Measurements from ENCODE around the gene PNPLA8.

The PNPLA8 gene

GRCh38 chr7:108456845-108457540, 68.9 kb downstream of the PNPLA8 start:
- Histone ChIP-seq H2AFZ (ENCODE audit: low read length) (no peak overlapping the region), H3K9me2 (replicated peaks; ENCODE audit: insufficient read depth, low read length) (no peaks in the 10 kb centered on the region), H3K36me3 (replicated peaks; ENCODE audit: insufficient read depth, low read length) (no peaks in the 10 kb centered on the region), H3K27me3 (replicated peaks; ENCODE audit: insufficient read depth, low read length) (peaks cover 24% of the 10 kb centered on the region), H3K9me3 (replicated peaks; ENCODE audit: insufficient read depth, low read length) (no peaks in the 10 kb centered on the region), H3K4me1 (ENCODE audit: low read length) (no peaks in the 10 kb centered on the region), H3K27ac (ENCODE audit: low read length) (no peak overlapping the region), H3K9ac (ENCODE audit: low read length) (no peak overlapping the region), H4K20me1 (ENCODE audit: insufficient read depth, low read length) (no peaks in the 10 kb centered on the region), H3F3A (ENCODE audit: insufficient read depth, low read length) (no peaks in the 10 kb centered on the region), H3K4me2 (ENCODE audit: low read depth, low read length) (no peak overlapping the region), H3K79me2 (ENCODE audit: low read length) (no peaks in the 10 kb centered on the region), H3K4me3 (ENCODE audit: low read length) (no peak overlapping the region)
- TF ChIP-seq EZH2phosphoT487 (IDR thresholded peaks at IDR 0.05; ENCODE audit: low read length) (no peak), EZH2 (optimal IDR thresholded peaks at IDR 0.05; ENCODE audit: low read depth, low read length) (no peak), CTCF (IDR thresholded peaks at IDR 0.05; ENCODE audit: low read length) (no peak)
- DNase-seq, result no peak

- Histone ChIP-seq H2AFZ (ENCODE audit: low read length) (peak within 1 kb of the TSS; percentile 25), H3K9me3 (replicated peaks; ENCODE audit: insufficient read depth, low read length) (no peaks in the 10 kb centered on the region), H3K4me1 (ENCODE audit: low read length) (no peaks in the 10 kb centered on the region), H3K9me2 (replicated peaks; ENCODE audit: insufficient read depth, low read length) (no peaks in the 10 kb centered on the region), H3K27me3 (replicated peaks; ENCODE audit: insufficient read depth, low read length) (peaks cover 24% of the 10 kb centered on the region), H3K36me3 (replicated peaks; ENCODE audit: insufficient read depth, low read length) (no peaks in the 10 kb centered on the region), H3K27ac (ENCODE audit: low read length) (no peak within 1 kb of the TSS), H3K4me3 (ENCODE audit: low read length) (peak within 1 kb of the TSS; percentile 52), H3K79me2 (ENCODE audit: low read length) (no peaks in the 10 kb centered on the region), H3F3A (ENCODE audit: insufficient read depth, low read length) (no peaks in the 10 kb centered on the region), H3K4me2 (ENCODE audit: low read depth, low read length) (peak within 1 kb of the TSS; percentile 78), H3K9ac (ENCODE audit: low read length) (no peak within 1 kb of the TSS), H4K20me1 (ENCODE audit: insufficient read depth, low read length) (no peaks in the 10 kb centered on the region)
- no peak for DNase-seq
- no peak for TF ChIP-seq CTCF (IDR thresholded peaks at IDR 0.05; ENCODE audit: low read length)
- TF ChIP-seq EZH2 (optimal IDR thresholded peaks at IDR 0.05; ENCODE audit: low read depth, low read length), result no peak
- no peak for TF ChIP-seq EZH2phosphoT487 (IDR thresholded peaks at IDR 0.05; ENCODE audit: low read length)
These were observed 69.8 kb downstream of the PNPLA8 start, which contains the start of gene NRCAM for GRCh38 chr7:108455998-108456677. Gene NRCAM, minus strand, starts transcription at chr7:108456436. Its CDS starts 216,372 bp downstream, at chr7:108240064.

DNA sequence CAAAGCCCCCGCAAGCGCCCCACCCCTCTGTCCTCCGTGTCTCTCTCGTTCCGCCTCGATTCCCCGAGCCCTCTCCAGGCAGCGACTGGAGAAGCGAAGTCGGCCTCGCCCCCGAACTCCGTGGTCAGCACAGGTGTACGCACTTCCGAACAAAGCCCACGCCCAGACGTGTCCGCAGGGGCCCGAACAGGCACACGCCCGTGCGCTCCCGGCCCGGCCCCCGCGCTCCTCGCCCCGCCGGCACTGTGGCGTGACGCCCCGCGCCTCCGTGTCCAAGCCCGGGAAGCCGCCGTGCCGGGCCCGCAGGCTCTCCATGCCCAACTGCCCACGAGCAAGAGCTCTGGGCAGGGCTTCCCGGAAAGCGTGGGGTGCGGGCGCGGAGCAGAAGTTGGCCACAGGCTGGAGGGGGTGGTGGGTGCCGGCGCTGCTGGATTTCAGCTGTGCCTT, 70.4 kb downstream of the PNPLA8 start:
- no peak overlapping the region for H3K9ac ChIP-seq (ENCODE audit: low read length)

More for the DNA sequence above, 70.4 kb downstream of the PNPLA8 start:
- Histone ChIP-seq H3K9me2 (replicated peaks; ENCODE audit: insufficient read depth, low read length) (no peaks in the 10 kb centered on the region), H3F3A (ENCODE audit: insufficient read depth, low read length) (no peaks in the 10 kb centered on the region), H3K79me2 (ENCODE audit: low read length) (no peaks in the 10 kb centered on the region), H3K9me3 (replicated peaks; ENCODE audit: insufficient read depth, low read length) (no peaks in the 10 kb centered on the region), H3K27ac (ENCODE audit: low read length) (no peak overlapping the region), H2AFZ (ENCODE audit: low read length) (peak overlapping the region; percentile 25), H3K4me1 (ENCODE audit: low read length) (no peaks in the 10 kb centered on the region), H3K4me3 (ENCODE audit: low read length) (peak overlapping the region; percentile 52), H4K20me1 (ENCODE audit: insufficient read depth, low read length) (no peaks in the 10 kb centered on the region), H3K36me3 (replicated peaks; ENCODE audit: insufficient read depth, low read length) (no peaks in the 10 kb centered on the region), H3K27me3 (replicated peaks; ENCODE audit: insufficient read depth, low read length) (peaks cover 24% of the 10 kb centered on the region), H3K4me2 (ENCODE audit: low read depth, low read length) (peak overlapping the region; percentile 78)
- TF ChIP-seq CTCF (IDR thresholded peaks at IDR 0.05; ENCODE audit: low read length) (no peak), EZH2 (optimal IDR thresholded peaks at IDR 0.05; ENCODE audit: low read depth, low read length) (no peak), EZH2phosphoT487 (IDR thresholded peaks at IDR 0.05; ENCODE audit: low read length) (no peak)
- no peak for DNase-seq

Measured in MM.1S (cell line).